Body of pancreas (tissue), 4 donors: ENCODE results near the gene HSF4.

Source experiments
- CTCF ChIP-seq, 7 experiments: fragments of 450-650 bp in 4 of 7; fragments of 200-600 bp in 3 of 7; sonication (generic) in 3 of 7; IDR thresholded peaks; one replicate each; pipeline ENCODE4 v1.5.1; 2016 to 2019; ENCODE audit warnings: antibody characterized with exemption in 7 of 7
- POLR2A ChIP-seq, 3 donors: fragments of 450-650 bp; IDR thresholded peaks; one replicate each; pipeline ENCODE4 v1.6.1; 2016; ENCODE audit warnings: antibody characterized with exemption in 3 of 3, mild to moderate bottlenecking in 2 of 3

GRCh38 chr16:67180166-67180565 lies 15.6 kb downstream of the HSF4 start:
- TF ChIP-seq CTCF (IDR thresholded peaks at IDR 0.05) = no peak
- TF ChIP-seq POLR2A (IDR thresholded peaks at IDR 0.05) = no peak
